Stomach (tissue), 4 donors: ENCODE results near the gene PTGR2.

Experiments
- CTCF ChIP-seq, 7 experiments: fragments of 450-650 bp in 4 of 7; fragments of 200-600 bp in 3 of 7; sonication (generic) in 3 of 7; IDR thresholded peaks; one replicate each; pipeline ENCODE4 v1.5.1; 2016 to 2019; ENCODE audit warnings: antibody characterized with exemption in 7 of 7, control low read depth in 2 of 7, mild to moderate bottlenecking in 1 of 7
- POLR2A ChIP-seq, 4 donors: fragments of 450-650 bp; IDR thresholded peaks; one replicate each; pipeline ENCODE4 v1.6.1; 2016; ENCODE audit warnings: antibody characterized with exemption in 4 of 4, control low read depth in 2 of 4, mild to moderate bottlenecking in 1 of 4, moderate library complexity in 1 of 4
- POLR2AphosphoS5 ChIP-seq, 3 donors: sonication (generic); formaldehyde crosslinking; IDR thresholded peaks; one replicate each; pipeline ENCODE4 v1.6.1; 2016; ENCODE audit warnings: antibody characterized with exemption in 3 of 3

GRCh38 chr14:73851567-73852382 is at the start of gene PTGR2:
- TF ChIP-seq CTCF (IDR thresholded peaks at IDR 0.05) (no peak), POLR2A (IDR thresholded peaks at IDR 0.05) (peak in 1 of 4 donors; percentile 58), POLR2AphosphoS5 (IDR thresholded peaks at IDR 0.05) (peak; percentile 70 to 92 (median 84))
